ENCODE data around the gene DSE.

GRCh38 chr6:116443105-116443504, 72.4 kb downstream of the DSE start:
- TF ChIP-seq CTCF (IDR thresholded peaks at IDR 0.05): no peak
- no peak for TF ChIP-seq BCL3 (IDR thresholded peaks at IDR 0.05)
- TF ChIP-seq ESRRA (IDR thresholded peaks at IDR 0.05; ENCODE audit: borderline replicate concordance, low read length): no peak
